ENCODE measurements around the gene CPNE5. TPM values are rescaled to one million over a fixed set of nuclear protein-coding genes. Genes with fewer than 3 reads are reported as not detected.

CPNE5 gene
- total and polyA plus RNA-seq, 9 of the 15 experiments (the other 6 are each of a cell fraction or from before 2014, with no cell fraction given): 0.14 to 1.0 (median 0.46) TPM; not detected in 2

DNA sequence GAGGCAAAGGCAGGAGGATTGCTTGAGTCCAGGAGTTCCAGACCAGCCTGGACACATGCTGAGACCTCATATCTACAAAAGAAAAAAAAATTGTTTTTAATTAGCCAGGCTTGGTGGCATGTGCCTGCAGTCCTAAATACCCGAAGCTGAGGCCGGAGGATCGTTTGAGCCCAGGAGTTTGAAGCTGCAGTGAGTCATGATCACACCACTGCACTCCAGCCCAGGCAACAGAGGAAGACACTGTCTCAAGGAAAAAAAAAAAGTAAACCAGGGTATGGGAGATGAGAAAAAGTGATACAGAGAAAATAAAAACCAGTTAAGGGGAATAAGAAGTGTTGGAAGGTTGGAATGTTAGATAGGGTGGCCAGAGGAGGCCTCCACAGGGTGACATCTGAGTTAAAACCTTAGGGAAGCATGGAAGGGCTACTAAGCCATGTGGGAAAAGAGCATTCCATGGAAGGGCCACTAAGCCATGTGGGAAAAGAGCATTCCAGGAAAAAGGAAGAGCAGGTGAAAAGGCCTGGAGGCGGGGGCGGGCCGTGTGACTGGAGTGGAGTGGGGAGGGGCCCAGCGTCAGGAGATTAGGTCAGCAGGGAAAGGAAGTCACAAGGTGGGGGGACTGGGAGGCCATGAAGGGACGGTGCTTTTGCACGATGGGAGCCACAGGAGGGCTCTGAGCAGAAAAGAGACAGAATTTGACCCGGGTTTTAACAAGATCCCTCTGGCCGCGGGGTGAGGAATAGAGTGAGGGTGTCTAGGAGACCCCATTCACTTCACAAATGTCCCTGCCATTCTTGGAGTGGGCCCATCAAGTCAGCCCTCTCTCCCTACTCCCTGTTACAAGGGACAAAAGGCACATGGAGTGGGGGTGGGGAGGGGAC lies 18.3 kb downstream of the CPNE5 start (continued):
- TF ChIP-seq KDM2B (CRISPR knock-in tag; IDR thresholded peaks at IDR 0.05) (no peak), ILF3 (IDR thresholded peaks at IDR 0.05; ENCODE audit: borderline replicate concordance) (no peak), BCL6 (CRISPR knock-in tag; IDR thresholded peaks at IDR 0.05) (no peak), TAF15 (IDR thresholded peaks at IDR 0.05; ENCODE audit: low read depth, low read length) (no peak), ARID2 (IDR thresholded peaks at IDR 0.05) (no peak), L3MBTL2 (IDR thresholded peaks at IDR 0.05) (peak; percentile 90), ESRRA (IDR thresholded peaks at IDR 0.05; ENCODE audit: borderline replicate concordance, low read depth) (no peak), U2AF1 (optimal IDR thresholded peaks at IDR 0.05; ENCODE audit: low read depth, low read length) (no peak), ZNF644 (tag; IDR thresholded peaks at IDR 0.05; ENCODE audit: low read depth) (peak; percentile 29; the same call in 1 of the 2 replicates), ESRRB (CRISPR knock-in tag; IDR thresholded peaks at IDR 0.05; ENCODE audit: borderline replicate concordance) (no peak), ZNF76 (CRISPR knock-in tag; IDR thresholded peaks at IDR 0.05; ENCODE audit: borderline replicate concordance) (no peak; the same call in 1 of the 2 replicates), CREM (IDR thresholded peaks at IDR 0.05; ENCODE audit: low read depth) (peak; percentile 40; the same call in 1 of the 2 replicates), MTA3 (IDR thresholded peaks at IDR 0.05; ENCODE audit: borderline replicate concordance) (peak; percentile 53; the same call in 1 of the 2 replicates), ZNF561 (CRISPR knock-in tag; conservative IDR thresholded peaks at IDR 0.05) (no peak), E2F3 (CRISPR knock-in tag; IDR thresholded peaks at IDR 0.05) (no peak), RAD51 (IDR thresholded peaks at IDR 0.05; ENCODE audit: borderline replicate concordance, low read depth) (peak; percentile 29; the same call in 1 of the 2 replicates)
- TF ChIP-seq, protein P1, sequence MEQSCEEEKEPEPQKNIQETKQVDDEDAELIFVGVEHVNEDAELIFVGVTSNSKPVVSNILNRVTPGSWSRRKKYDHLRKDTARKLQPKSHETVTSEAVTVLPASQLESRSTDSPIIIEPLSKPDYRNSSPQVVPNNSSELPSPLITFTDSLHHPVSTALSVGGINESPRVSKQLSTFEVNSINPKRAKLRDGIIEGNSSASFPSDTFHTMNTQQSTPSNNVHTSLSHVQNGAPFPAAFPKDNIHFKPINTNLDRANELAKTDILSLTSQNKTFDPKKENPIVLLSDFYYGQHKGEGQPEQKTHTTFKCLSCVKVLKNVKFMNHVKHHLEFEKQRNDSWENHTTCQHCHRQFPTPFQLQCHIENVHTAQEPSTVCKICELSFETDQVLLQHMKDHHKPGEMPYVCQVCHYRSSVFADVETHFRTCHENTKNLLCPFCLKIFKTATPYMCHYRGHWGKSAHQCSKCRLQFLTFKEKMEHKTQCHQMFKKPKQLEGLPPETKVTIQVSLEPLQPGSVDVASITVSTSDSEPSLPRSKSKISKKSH (CRISPR knock-in tag; IDR thresholded peaks at IDR 0.05): no peak
- TF ChIP-seq, protein P2, sequence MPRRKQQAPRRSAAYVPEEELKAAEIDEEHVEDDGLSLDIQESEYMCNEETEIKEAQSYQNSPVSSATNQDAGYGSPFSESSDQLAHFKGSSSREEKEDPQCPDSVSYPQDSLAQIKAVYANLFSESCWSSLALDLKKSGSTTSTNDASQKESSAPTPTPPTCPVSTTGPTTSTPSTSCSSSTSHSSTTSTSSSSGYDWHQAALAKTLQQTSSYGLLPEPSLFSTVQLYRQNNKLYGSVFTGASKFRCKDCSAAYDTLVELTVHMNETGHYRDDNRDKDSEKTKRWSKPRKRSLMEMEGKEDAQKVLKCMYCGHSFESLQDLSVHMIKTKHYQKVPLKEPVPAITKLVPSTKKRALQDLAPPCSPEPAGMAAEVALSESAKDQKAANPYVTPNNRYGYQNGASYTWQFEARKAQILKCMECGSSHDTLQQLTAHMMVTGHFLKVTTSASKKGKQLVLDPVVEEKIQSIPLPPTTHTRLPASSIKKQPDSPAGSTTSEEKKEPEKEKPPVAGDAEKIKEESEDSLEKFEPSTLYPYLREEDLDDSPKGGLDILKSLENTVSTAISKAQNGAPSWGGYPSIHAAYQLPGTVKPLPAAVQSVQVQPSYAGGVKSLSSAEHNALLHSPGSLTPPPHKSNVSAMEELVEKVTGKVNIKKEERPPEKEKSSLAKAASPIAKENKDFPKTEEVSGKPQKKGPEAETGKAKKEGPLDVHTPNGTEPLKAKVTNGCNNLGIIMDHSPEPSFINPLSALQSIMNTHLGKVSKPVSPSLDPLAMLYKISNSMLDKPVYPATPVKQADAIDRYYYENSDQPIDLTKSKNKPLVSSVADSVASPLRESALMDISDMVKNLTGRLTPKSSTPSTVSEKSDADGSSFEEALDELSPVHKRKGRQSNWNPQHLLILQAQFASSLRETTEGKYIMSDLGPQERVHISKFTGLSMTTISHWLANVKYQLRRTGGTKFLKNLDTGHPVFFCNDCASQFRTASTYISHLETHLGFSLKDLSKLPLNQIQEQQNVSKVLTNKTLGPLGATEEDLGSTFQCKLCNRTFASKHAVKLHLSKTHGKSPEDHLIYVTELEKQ (CRISPR knock-in tag; IDR thresholded peaks at IDR 0.05): no peak
- TF ChIP-seq, protein P3, sequence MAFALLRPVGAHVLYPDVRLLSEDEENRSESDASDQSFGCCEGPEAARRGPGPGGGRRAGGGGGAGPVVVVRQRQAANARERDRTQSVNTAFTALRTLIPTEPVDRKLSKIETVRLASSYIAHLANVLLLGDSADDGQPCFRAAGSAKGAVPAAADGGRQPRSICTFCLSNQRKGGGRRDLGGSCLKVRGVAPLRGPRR (CRISPR knock-in tag; IDR thresholded peaks at IDR 0.05): no peak
